GM19351 (cell line): ENCODE results near the gene HNRNPAB.
"Not testable (repeated sequence)": the region's sequence is repeated elsewhere in the genome, so short reads cannot be mapped to it uniquely, and the experiment has no call there.

Experiments
- ATAC-seq: cut with Tn5 transposase; IDR thresholded peaks from one replicate; pipeline ENCODE4 v1.9.1; 2021; ENCODE audit warnings: mild to moderate bottlenecking, moderate library complexity; ENCODE audit not compliant: unreplicated experiment

HNRNPAB gene

GRCh38 chr5:178196281-178196812 is 8.0 kb upstream of the HNRNPAB start:
- ATAC-seq: no peak

- ATAC-seq: no peak
Measured at GRCh38 chr5:178196986-178197385, 7.3 kb upstream of the HNRNPAB start.

- ATAC-seq: not testable (repeated sequence)
Measured at GRCh38 chr5:178198151-178198550, 6.2 kb upstream of the HNRNPAB start.

- ATAC-seq: no peak
Measured at GRCh38 chr5:178198706-178199105, 5.6 kb upstream of the HNRNPAB start.

- no peak for ATAC-seq
Measured at GRCh38 chr5:178199581-178200434, 4.5 kb upstream of the HNRNPAB start.

GRCh38 chr5:178201221-178201926 is 3.0 kb upstream of the HNRNPAB start:
- no peak for ATAC-seq

- no peak for ATAC-seq
Measured at GRCh38 chr5:178201927-178202235, 2.5 kb upstream of the HNRNPAB start.

- ATAC-seq: no peak
Measured at GRCh38 chr5:178202541-178202940, 1.8 kb upstream of the HNRNPAB start.

- ATAC-seq: peak; percentile 4
Measured at GRCh38 chr5:178203670-178204181, 607 bp upstream of the HNRNPAB start.

GRCh38 chr5:178204935-178205748 is 809 bp downstream of the HNRNPAB start:
- ATAC-seq: peak; percentile 54

- ATAC-seq: no peak
Measured at GRCh38 chr5:178205749-178206047, 1.4 kb downstream of the HNRNPAB start.

GRCh38 chr5:178206166-178207101 is 2.1 kb downstream of the HNRNPAB start:
- ATAC-seq: no peak

GRCh38 chr5:178207183-178207916 is 3.0 kb downstream of the HNRNPAB start:
- no peak for ATAC-seq

- ATAC-seq: no peak
Measured at GRCh38 chr5:178207917-178208280, 3.6 kb downstream of the HNRNPAB start.

- ATAC-seq: no peak
Measured at GRCh38 chr5:178208540-178209227, 4.4 kb downstream of the HNRNPAB start.

GRCh38 chr5:178209334-178210072 is 5.2 kb downstream of the HNRNPAB start:
- ATAC-seq: no peak

GRCh38 chr5:178210073-178210535 is 5.8 kb downstream of the HNRNPAB start:
- no peak for ATAC-seq

- ATAC-seq: no peak
Measured at GRCh38 chr5:178210686-178211085, 6.4 kb downstream of the HNRNPAB start.
